Lower lobe of right lung (tissue), 2 donors: ENCODE measurements around the gene TATDN3. TPM values are rescaled to one million over a fixed set of nuclear protein-coding genes. Genes with fewer than 3 reads are reported as not detected.
"Not testable (repeated sequence)": the region's sequence is repeated elsewhere in the genome, so short reads cannot be mapped to it uniquely, and the experiment has no call there.

ENCODE experiments used
- ATAC-seq, 2 donors: fragments of 200-7000 bp; cut with Tn5 transposase; one replicate each; pipeline ENCODE4 v1.9.1; 2020 to 2022; ENCODE audit warnings: mild to moderate bottlenecking in 2 of 2, moderate library complexity in 2 of 2
- DNase-seq: peaks from one replicate; pipeline ENCODE4 v3.0.0-alpha.2; 2020
- H3K27ac ChIP-seq: fragments of 200-600 bp; one replicate; pipeline ENCODE4 v1.8.0; 2022
- H3K27me3 ChIP-seq: fragments of 200-600 bp; one replicate; pipeline ENCODE4 v1.8.0; 2022; ENCODE audit warnings: low read depth
- H3K36me3 ChIP-seq: fragments of 200-600 bp; one replicate; pipeline ENCODE4 v1.8.0; 2022; ENCODE audit warnings: mild to moderate bottlenecking
- H3K4me1 ChIP-seq: fragments of 200-600 bp; one replicate; pipeline ENCODE4 v1.8.0; 2022
- H3K4me3 ChIP-seq: fragments of 200-600 bp; one replicate; pipeline ENCODE4 v1.8.0; 2022; ENCODE audit warnings: mild to moderate bottlenecking
- H3K9me3 ChIP-seq: fragments of 200-600 bp; one replicate; pipeline ENCODE4 v1.8.0; 2022
- intact Hi-C: fragments of 100-400 bp; cut with DNase I; formaldehyde crosslinking; loops from one replicate; pipeline ENCODE4 v1.11.0; 2022
- total RNA-seq: library from RNA; stranded (reverse); fragmentation: NEBNext Ultra II Directional; extraction: Animal tissue kit (Norgen Biotek cat#: 25700); gene quantifications from one replicate; pipeline ENCODE4 v1.2.1, GENCODE V29; 2021
- TF ChIP-seq, protein P1 (sequence below): fragments of 200-600 bp; IDR thresholded peaks from one replicate; pipeline ENCODE4 v1.8.0; 2022; ENCODE audit warnings: antibody characterized with exemption, mild to moderate bottlenecking
- donor health status: DM: no; HTN: yes; CAD: no; lungs with severe emphysema.

TATDN3 gene
- total RNA-seq, 1 donor from 2014 or later = 12.3 TPM

DNA sequence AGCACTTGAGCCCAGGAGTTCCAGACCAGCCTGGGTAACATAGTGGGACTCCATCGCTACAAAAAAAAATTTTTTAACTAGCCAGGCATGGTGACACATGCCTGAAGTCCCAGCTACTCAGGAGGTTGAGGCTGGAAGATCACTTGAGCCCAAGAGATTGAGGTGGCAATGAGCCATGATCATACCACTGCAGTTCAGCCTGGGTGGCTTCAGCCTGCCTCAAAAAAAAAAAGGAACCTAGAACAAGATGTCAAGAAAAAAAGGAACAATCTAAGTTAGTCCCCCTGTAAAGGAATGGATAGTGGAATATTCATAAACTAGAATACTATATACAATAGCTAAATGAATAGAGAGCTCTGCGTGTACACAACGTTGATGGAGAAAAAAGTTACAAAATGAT lies 14.5 kb upstream of the TATDN3 start:
- peaks cover 10% of the 10 kb centered on the region for H3K36me3 ChIP-seq
- H3K4me3 ChIP-seq = no peak overlapping the region
- TF ChIP-seq, protein P1, sequence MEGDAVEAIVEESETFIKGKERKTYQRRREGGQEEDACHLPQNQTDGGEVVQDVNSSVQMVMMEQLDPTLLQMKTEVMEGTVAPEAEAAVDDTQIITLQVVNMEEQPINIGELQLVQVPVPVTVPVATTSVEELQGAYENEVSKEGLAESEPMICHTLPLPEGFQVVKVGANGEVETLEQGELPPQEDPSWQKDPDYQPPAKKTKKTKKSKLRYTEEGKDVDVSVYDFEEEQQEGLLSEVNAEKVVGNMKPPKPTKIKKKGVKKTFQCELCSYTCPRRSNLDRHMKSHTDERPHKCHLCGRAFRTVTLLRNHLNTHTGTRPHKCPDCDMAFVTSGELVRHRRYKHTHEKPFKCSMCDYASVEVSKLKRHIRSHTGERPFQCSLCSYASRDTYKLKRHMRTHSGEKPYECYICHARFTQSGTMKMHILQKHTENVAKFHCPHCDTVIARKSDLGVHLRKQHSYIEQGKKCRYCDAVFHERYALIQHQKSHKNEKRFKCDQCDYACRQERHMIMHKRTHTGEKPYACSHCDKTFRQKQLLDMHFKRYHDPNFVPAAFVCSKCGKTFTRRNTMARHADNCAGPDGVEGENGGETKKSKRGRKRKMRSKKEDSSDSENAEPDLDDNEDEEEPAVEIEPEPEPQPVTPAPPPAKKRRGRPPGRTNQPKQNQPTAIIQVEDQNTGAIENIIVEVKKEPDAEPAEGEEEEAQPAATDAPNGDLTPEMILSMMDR = no peak
- intact Hi-C loops = no loop called here
- DNase-seq (no peak), ATAC-seq (no peak)
- H3K4me1 ChIP-seq = no peaks in the 10 kb centered on the region
- H3K9me3 ChIP-seq = no peaks in the 10 kb centered on the region
- no peaks in the 10 kb centered on the region for H3K27me3 ChIP-seq
- no peak overlapping the region for H3K27ac ChIP-seq

DNA sequence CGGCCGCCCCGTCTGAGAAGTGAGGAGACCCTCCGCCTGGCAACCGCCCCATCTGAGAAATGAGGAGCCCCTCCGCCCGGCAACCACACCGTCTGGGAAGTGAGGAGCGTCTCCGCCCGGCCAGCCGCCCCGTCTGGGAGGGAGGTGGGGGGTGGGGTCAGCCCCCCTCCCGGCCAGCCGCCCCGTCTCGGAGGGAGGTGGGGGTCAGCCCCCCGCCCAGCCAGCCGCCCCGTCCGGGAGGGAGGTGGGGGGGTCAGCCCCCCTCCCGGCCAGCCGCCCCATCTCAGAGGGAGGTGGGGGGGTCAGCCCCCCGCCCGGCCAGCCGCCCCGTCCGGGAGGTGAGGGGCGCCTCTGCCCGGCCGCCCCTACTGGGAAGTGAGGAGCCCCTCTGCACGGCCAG lies 12.6 kb upstream of the TATDN3 start:
- H3K4me1 ChIP-seq, H3K27me3 ChIP-seq, H3K9me3 ChIP-seq, H3K4me3 ChIP-seq, ATAC-seq, DNase-seq, intact Hi-C loops, H3K27ac ChIP-seq: not testable (repeated sequence)
- peaks cover 29% of the 10 kb centered on the region for H3K36me3 ChIP-seq

DNA sequence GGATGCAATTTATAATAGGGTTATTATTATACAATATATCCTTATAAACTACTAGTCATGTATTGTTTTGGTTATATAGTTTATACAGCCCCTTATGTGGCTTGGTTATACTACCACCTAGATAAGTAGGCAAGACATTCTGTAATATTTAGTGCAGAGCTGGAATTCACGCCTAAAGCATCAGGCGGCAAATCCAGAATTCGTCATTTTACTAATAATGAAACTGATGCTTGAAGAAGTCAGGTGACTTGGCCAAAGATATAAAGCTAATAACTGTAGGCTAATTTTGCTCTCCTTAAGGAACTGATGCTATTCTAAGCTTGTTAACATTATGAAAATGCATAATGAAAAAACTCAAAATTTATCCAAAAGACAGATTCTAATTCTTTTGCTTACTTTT lies 10.9 kb upstream of the TATDN3 start:
- Histone ChIP-seq H3K27me3 (no peaks in the 10 kb centered on the region), H3K27ac (no peak overlapping the region), H3K36me3 (peaks cover 41% of the 10 kb centered on the region), H3K4me1 (no peaks in the 10 kb centered on the region), H3K9me3 (no peaks in the 10 kb centered on the region), H3K4me3 (no peak overlapping the region)
- TF ChIP-seq, protein P1 = no peak
- ATAC-seq (no peak), DNase-seq (no peak)
- intact Hi-C loops = no loop called here

DNA sequence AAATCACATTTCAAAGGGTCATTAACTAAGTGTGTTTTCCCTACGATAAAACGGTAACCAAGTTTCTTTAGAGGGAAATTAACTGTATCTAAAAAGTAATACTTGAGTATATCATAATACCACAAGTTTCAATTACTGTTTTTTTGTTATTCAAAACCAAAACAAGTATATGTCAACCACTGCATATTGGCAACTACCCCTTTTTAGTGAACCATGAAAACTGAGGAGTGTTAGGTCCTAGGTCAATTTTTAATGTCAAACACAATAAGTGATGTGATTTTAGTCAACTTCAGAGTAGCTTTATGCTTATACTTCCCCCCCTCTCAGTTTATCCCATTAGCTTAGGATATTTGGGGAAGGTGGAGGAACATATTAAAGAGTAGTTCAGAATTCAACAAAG lies 10.5 kb upstream of the TATDN3 start:
- Histone ChIP-seq H3K4me1 (no peaks in the 10 kb centered on the region), H3K9me3 (no peaks in the 10 kb centered on the region), H3K27ac (no peak overlapping the region), H3K36me3 (peaks cover 45% of the 10 kb centered on the region), H3K27me3 (no peaks in the 10 kb centered on the region), H3K4me3 (no peak overlapping the region)
- TF ChIP-seq, protein P1 = no peak
- DNase-seq (no peak), ATAC-seq (no peak)
- intact Hi-C loops = no loop called here

DNA sequence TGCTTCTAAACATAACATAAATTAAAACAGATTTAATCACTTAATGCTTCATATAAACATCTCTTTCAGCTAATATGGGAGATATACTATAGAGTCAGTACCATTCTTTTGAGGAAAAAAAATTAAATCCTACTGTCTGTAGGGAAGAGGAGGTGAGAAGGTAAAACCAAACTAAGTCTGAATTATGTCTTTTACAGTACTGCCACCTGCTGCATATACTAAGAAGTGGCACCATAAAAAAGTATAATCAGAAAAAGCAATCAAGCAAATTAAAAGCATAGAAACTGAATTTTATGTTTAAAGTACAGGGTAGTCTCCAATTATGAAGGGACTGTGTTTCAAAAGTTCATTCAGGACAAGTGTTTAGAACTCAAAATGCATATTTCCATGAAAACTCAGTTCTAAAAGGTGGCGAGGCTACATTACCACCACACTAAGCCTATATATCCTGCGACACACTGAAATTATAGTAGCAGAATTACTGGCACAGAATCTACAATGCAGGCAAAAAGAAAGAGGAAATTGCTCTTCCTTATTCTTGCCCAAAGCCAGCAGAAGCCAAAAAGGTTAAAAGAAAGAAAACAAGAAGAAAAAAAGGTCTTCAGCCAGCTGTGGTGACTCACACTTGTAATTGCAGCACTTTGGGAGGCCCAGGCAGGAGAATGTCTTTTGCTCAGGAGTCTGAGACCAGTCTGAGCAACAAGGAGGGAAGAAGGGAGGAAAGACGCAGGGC lies 9.1 kb upstream of the TATDN3 start:
- Histone ChIP-seq H3K36me3 (peaks cover 53% of the 10 kb centered on the region), H3K27me3 (no peaks in the 10 kb centered on the region), H3K4me3 (no peak overlapping the region), H3K4me1 (no peaks in the 10 kb centered on the region), H3K27ac (no peak overlapping the region), H3K9me3 (no peaks in the 10 kb centered on the region)
- ATAC-seq (peak; percentile 39 to 52), DNase-seq (no peak)
- intact Hi-C loops = no loop called here
- TF ChIP-seq, protein P1 = peak; percentile 67

DNA sequence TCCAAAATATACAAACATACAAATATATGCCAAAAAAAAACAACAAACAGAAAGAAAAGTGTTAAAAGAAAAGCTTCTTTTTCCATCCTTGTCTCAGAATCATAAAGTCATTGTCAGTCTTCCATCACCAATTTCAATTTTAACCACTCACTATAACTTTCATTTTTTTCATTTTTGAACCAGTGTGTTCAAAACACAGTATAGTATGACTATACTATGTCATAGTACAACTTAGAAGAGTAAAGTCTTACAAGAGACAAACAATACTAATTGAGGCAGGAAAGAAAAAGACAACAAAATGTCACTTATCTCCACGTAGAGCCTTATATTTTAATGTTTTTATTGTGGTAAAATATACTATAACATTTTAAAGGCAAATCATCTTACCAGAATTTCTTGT lies 7.7 kb upstream of the TATDN3 start:
- no peak for DNase-seq
- TF ChIP-seq, protein P1 = no peak
- no peaks in the 10 kb centered on the region for H3K27me3 ChIP-seq
- no peak overlapping the region for H3K4me3 ChIP-seq
- H3K9me3 ChIP-seq = no peaks in the 10 kb centered on the region
- peaks cover 53% of the 10 kb centered on the region for H3K36me3 ChIP-seq
- H3K27ac ChIP-seq = no peak overlapping the region
- intact Hi-C loops = no loop called here
- peaks cover 4% of the 10 kb centered on the region for H3K4me1 ChIP-seq
- no peak for ATAC-seq
